ENCODE results near the gene NKX3-2.

DNA sequence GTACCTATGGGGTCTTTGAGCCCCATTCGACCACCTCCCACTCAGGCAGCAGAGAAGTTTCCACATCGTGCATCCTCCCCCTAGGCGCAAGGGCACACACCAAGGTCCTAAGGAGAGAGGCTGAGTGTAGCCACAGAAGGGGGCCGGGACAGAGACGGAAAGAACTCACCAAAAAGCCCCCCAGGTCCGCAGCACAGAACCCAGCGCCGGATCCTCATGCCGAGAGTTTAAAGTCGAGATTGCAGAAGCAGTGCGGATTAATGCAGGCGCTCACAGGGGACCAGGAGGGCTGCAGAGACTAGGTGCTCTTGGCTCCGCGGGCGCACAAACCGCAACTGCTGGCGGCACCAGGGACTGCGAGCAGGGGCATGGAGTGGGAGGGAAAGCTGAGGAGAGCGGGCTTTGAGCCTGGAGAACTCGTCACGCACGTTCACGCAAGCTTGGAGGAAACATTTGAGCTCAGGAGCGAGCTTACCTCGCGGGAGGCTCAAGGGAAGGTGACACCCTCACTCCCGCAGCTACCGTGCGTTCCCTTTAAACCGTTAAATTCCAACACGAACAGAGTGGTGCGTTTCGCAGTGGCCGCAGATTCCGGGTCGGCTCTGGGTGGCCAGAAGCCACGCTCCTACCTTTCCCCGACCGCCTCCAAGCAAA, 8.5 kb downstream of the NKX3-2 start:
- TF ChIP-seq, protein P1, sequence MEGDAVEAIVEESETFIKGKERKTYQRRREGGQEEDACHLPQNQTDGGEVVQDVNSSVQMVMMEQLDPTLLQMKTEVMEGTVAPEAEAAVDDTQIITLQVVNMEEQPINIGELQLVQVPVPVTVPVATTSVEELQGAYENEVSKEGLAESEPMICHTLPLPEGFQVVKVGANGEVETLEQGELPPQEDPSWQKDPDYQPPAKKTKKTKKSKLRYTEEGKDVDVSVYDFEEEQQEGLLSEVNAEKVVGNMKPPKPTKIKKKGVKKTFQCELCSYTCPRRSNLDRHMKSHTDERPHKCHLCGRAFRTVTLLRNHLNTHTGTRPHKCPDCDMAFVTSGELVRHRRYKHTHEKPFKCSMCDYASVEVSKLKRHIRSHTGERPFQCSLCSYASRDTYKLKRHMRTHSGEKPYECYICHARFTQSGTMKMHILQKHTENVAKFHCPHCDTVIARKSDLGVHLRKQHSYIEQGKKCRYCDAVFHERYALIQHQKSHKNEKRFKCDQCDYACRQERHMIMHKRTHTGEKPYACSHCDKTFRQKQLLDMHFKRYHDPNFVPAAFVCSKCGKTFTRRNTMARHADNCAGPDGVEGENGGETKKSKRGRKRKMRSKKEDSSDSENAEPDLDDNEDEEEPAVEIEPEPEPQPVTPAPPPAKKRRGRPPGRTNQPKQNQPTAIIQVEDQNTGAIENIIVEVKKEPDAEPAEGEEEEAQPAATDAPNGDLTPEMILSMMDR (IDR thresholded peaks at IDR 0.05; ENCODE audit: insufficient read depth, low read length, poor library complexity, severe bottlenecking), result no peak
- TF ChIP-seq EZH2phosphoT487 (conservative IDR thresholded peaks at IDR 0.05; ENCODE audit: low read length), result no peak

All from SU-DHL-6 (cell line).